Lower lobe of right lung (tissue), 2 donors: ENCODE results near the gene SYT7. TPM values are rescaled to one million over a fixed set of nuclear protein-coding genes. Genes with fewer than 3 reads are reported as not detected.

Experiments used
- ATAC-seq, 2 donors: fragments of 200-7000 bp; cut with Tn5 transposase; one replicate each; pipeline ENCODE4 v1.9.1; 2020 to 2022; ENCODE audit warnings: mild to moderate bottlenecking in 2 of 2, moderate library complexity in 2 of 2
- DNase-seq: peaks from one replicate; pipeline ENCODE4 v3.0.0-alpha.2; 2020
- H3K27ac ChIP-seq: fragments of 200-600 bp; one replicate; pipeline ENCODE4 v1.8.0; 2022
- H3K27me3 ChIP-seq: fragments of 200-600 bp; one replicate; pipeline ENCODE4 v1.8.0; 2022; ENCODE audit warnings: low read depth
- H3K36me3 ChIP-seq: fragments of 200-600 bp; one replicate; pipeline ENCODE4 v1.8.0; 2022; ENCODE audit warnings: mild to moderate bottlenecking
- H3K4me1 ChIP-seq: fragments of 200-600 bp; one replicate; pipeline ENCODE4 v1.8.0; 2022
- H3K4me3 ChIP-seq: fragments of 200-600 bp; one replicate; pipeline ENCODE4 v1.8.0; 2022; ENCODE audit warnings: mild to moderate bottlenecking
- H3K9me3 ChIP-seq: fragments of 200-600 bp; one replicate; pipeline ENCODE4 v1.8.0; 2022
- intact Hi-C: fragments of 100-400 bp; cut with DNase I; formaldehyde crosslinking; loops from one replicate; pipeline ENCODE4 v1.11.0; 2022
- total RNA-seq: library from RNA; stranded (reverse); fragmentation: NEBNext Ultra II Directional; extraction: Animal tissue kit (Norgen Biotek cat#: 25700); gene quantifications from one replicate; pipeline ENCODE4 v1.2.1, GENCODE V29; 2021
- TF ChIP-seq, protein P1 (sequence below): fragments of 200-600 bp; IDR thresholded peaks from one replicate; pipeline ENCODE4 v1.8.0; 2022; ENCODE audit warnings: antibody characterized with exemption, mild to moderate bottlenecking
- donor health status: DM: no; HTN: yes; CAD: no; lungs with severe emphysema.

Gene SYT7
- total RNA-seq, 1 donor from 2014 or later: 3.8 TPM

DNA sequence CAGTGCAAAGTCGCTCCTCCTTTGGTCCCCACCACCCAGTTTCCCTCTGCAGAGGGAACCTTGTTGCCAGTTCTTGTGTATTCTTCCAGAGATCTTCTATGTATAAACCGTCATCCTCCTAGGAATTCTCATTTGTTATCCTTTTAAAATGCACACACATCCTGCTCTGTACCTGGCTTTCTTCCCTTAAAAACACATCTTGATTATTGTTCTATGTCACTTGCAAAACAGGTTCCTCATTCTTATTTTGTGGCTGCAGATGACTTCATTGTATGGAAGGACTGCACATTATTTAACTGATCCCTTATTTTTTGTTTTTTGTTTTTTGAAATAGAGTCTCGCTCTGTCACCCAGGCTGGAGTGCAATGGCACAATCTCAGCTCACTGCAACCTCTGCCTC, 26.6 kb upstream of the SYT7 start:
- no peaks in the 10 kb centered on the region for H3K36me3 ChIP-seq
- TF ChIP-seq, protein P1, sequence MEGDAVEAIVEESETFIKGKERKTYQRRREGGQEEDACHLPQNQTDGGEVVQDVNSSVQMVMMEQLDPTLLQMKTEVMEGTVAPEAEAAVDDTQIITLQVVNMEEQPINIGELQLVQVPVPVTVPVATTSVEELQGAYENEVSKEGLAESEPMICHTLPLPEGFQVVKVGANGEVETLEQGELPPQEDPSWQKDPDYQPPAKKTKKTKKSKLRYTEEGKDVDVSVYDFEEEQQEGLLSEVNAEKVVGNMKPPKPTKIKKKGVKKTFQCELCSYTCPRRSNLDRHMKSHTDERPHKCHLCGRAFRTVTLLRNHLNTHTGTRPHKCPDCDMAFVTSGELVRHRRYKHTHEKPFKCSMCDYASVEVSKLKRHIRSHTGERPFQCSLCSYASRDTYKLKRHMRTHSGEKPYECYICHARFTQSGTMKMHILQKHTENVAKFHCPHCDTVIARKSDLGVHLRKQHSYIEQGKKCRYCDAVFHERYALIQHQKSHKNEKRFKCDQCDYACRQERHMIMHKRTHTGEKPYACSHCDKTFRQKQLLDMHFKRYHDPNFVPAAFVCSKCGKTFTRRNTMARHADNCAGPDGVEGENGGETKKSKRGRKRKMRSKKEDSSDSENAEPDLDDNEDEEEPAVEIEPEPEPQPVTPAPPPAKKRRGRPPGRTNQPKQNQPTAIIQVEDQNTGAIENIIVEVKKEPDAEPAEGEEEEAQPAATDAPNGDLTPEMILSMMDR: no peak
- DNase-seq (no peak), ATAC-seq (no peak)
- no peaks in the 10 kb centered on the region for H3K4me1 ChIP-seq
- no peak overlapping the region for H3K4me3 ChIP-seq
- H3K27ac ChIP-seq: no peak overlapping the region
- intact Hi-C loops: no loop called here
- H3K9me3 ChIP-seq: no peaks in the 10 kb centered on the region
- no peaks in the 10 kb centered on the region for H3K27me3 ChIP-seq

GRCh38 chr11:61603667-61604066, 22.8 kb upstream of the SYT7 start:
- intact Hi-C loops: no loop called here
- DNase-seq (no peak), ATAC-seq (no peak)
- H3K4me3 ChIP-seq: no peak overlapping the region
- no peak overlapping the region for H3K27ac ChIP-seq
- H3K4me1 ChIP-seq: no peaks in the 10 kb centered on the region
- no peaks in the 10 kb centered on the region for H3K36me3 ChIP-seq
- H3K27me3 ChIP-seq: no peaks in the 10 kb centered on the region
- TF ChIP-seq, protein P1: no peak
- no peaks in the 10 kb centered on the region for H3K9me3 ChIP-seq

DNA sequence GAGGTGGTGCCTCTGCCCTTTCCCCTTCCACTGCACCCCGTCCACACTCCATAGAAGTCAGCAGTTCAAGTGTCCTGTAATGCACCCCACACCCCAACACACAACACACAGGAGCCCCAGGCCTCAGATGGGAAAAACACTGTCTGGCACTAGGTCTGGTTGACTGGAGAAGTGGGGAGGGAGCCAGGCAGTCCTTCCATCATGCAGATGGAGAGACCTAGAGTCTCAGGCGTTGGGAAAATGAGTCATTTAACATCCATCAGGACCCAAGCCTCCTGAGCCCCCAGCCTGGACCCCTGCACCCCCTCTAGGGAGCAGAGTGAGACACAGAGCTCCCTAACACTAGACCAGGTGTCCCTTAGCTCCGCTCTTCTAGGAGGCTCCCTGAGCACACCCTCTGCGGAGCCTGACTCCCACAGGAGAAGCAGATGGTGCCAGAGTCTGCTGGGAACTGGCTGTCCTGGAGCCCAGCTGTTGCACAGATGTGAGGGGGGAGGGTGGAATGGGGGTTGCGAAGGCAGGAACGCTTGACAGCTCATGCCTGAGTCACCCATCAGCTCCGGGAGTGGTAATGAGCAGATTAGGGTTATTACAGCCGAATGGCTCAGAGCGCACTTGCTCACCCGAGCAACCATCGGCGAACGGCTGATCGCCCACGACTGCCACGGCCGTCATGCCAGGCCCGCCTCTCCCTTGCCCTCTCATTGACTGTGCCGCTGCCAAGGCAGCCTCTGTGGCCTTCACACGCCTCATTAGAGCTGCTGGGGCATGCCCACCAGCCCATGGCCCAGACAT, 22.1 kb upstream of the SYT7 start:
- H3K36me3 ChIP-seq: no peaks in the 10 kb centered on the region
- intact Hi-C loops: no loop called here
- no peaks in the 10 kb centered on the region for H3K9me3 ChIP-seq
- ATAC-seq: peak; percentile 55 to 59
- H3K27me3 ChIP-seq: no peaks in the 10 kb centered on the region
- no peak overlapping the region for H3K4me3 ChIP-seq
- H3K27ac ChIP-seq: no peak overlapping the region
- DNase-seq: no peak
- TF ChIP-seq, protein P1: no peak
- no peaks in the 10 kb centered on the region for H3K4me1 ChIP-seq

GRCh38 chr11:61601512-61601911, 20.6 kb upstream of the SYT7 start:
- no peak for ATAC-seq
- Histone ChIP-seq H3K4me3 (no peak overlapping the region), H3K27me3 (no peaks in the 10 kb centered on the region), H3K4me1 (no peaks in the 10 kb centered on the region), H3K9me3 (no peaks in the 10 kb centered on the region), H3K36me3 (no peaks in the 10 kb centered on the region), H3K27ac (no peak overlapping the region)
- TF ChIP-seq, protein P1: no peak
- intact Hi-C loops: no loop called here
- DNase-seq: no peak

DNA sequence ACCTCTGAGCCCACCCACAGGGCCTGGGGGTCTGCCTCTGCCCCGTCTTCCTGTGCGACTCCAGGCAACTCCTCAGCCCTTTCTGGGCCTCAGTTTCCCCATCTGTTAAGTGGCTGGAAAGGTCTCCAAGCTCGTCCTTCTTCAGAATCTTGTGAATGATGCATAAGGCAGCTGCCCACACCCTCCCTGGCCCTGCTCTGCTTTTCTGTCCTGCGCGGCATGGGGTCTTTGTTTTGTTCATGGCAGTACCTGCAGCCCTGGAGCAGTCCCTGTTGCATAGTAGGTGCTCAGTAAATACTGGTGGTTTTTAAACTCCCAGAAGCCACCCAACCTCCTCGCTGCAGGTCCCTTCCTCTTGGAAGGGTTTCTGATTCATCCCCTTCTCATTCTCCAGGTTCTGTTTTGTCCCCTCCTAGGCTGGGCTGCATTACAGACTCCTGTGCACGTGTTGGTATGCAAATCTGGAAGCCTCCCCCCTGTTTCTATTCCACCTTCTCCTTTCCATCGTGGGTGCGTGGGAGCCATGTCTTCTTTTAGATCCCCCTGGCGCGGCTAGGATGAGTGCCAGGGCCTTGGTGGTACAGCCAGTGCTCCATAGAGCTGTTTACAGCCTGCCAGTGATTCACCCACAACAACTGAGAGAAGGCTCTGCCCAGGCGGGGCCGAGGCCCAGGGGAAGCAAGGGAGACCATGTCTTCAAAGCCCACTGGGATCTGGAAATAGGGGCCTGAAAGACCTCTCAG, 19.3 kb upstream of the SYT7 start:
- TF ChIP-seq, protein P1: no peak
- H3K36me3 ChIP-seq: no peaks in the 10 kb centered on the region
- DNase-seq (no peak), ATAC-seq (no peak)
- intact Hi-C loops: no loop called here
- no peak overlapping the region for H3K27ac ChIP-seq
- no peaks in the 10 kb centered on the region for H3K9me3 ChIP-seq
- no peak overlapping the region for H3K4me3 ChIP-seq
- H3K27me3 ChIP-seq: no peaks in the 10 kb centered on the region
- H3K4me1 ChIP-seq: peaks cover 10% of the 10 kb centered on the region
